Measurements from ENCODE around the gene FXYD1. TPM values are rescaled to one million over a fixed set of nuclear protein-coding genes. Genes with fewer than 3 reads are reported as not detected.

FXYD1 gene
- total and polyA plus RNA-seq, 2 of the 8 experiments (the other 6 are each of a cell fraction or from before 2014, with no cell fraction given) = 1.6 to 8.1 TPM

GRCh38 chr19:35089554-35089953, 49.1 kb upstream of the FXYD1 start (continued):
- TF ChIP-seq TAF7 (optimal IDR thresholded peaks at IDR 0.05; ENCODE audit: borderline replicate concordance, low read depth, low read length) = no peak
- TF ChIP-seq EZH2 (IDR thresholded peaks at IDR 0.05; ENCODE audit: low read depth, low read length, severe bottlenecking) = no peak
- TF ChIP-seq RXRA (IDR thresholded peaks at IDR 0.05; ENCODE audit: insufficient read depth, low read depth, low read length) = no peak
- no peak for TF ChIP-seq JUN (IDR thresholded peaks at IDR 0.05; ENCODE audit: low read depth, low read length)
- TF ChIP-seq SIN3A (conservative IDR thresholded peaks at IDR 0.05 in 1 of 2, IDR thresholded peaks at IDR 0.05 in 1 of 2; ENCODE audit: low read depth in 1 of 2, low read length in 2 of 2) = no peak
- TF ChIP-seq SP4 (IDR thresholded peaks at IDR 0.05; ENCODE audit: low read length) = no peak
- TF ChIP-seq CREB1 (IDR thresholded peaks at IDR 0.05) = no peak
- TF ChIP-seq CHD1 (IDR thresholded peaks at IDR 0.05; ENCODE audit: low read depth, low read length) = no peak

Data from H1 (cell line).